ENCODE results near the gene PDGFRB.

DNA sequence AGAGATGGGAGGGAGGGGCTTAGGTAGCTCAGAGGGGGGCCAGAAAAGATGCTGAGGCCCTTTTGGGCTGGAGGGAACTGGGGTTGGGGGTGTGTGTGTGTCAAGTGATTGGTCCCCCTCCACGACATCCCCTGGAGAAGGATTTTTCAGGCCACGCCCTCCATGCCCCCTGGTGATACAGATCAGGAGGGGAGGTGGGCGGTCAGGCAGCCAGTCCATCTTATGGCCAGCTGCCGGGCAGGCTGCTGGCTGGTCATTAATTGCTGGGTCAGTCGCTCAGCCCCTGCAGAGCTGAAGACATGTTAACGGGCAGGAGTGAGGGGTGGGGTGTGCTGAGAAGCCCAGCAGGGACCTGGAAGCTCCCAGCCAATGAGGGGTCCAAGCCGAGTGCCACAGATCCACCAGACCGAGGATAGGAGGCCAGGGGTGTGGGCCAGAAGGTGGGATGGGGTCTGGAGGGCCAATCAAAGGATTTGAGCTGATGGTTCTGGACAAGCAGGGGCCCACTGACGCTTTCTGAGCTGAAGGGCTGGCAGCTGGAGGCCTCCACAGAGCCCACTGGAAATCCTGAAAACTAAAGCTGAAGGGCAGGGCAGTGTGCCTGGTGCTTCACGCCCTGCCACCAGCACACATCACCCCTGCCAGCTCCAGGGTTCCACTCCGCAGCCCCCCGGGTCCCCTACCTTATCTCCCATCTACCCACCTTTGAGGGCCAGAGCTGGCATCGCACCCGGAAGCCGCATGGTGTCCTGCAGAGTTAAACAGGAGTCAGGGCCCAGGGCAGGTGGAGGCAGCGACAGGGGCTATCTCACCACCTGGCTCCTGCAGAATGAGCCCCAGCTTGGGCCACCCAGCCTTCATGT lies 19.1 kb downstream of the PDGFRB start:
- TF ChIP-seq POLR2AphosphoS5 (IDR thresholded peaks at IDR 0.05; ENCODE audit: borderline replicate concordance, low read depth, low read length) (no peak), EZH2 (IDR thresholded peaks at IDR 0.05) (no peak), FOXP2 (optimal IDR thresholded peaks at IDR 0.05; ENCODE audit: control extremely low read depth, extremely low read length, insufficient read depth) (no peak)
